Activated CD4-positive, alpha-beta T cell treated with anti-CD3 and anti-CD28 coated beads, Interleukin-2, amount 10 ng/mL, durations not matched to agents 7 days and 5 days (primary cell): ENCODE data around the gene NAP1L4. TPM values are rescaled to one million over a fixed set of nuclear protein-coding genes. Genes with fewer than 3 reads are reported as not detected.

Experiments
- CTCF ChIA-PET: fragments of 350-600 bp; sonication (Branson Sonifier 250); formaldehyde crosslinking; loops from one replicate; lab custom pipeline; 2021; ENCODE audit warnings: antibody characterized with exemption; lab: Charles Lee
- POLR2A ChIA-PET: fragments of 350-600 bp; sonication (Branson Sonifier 250); formaldehyde crosslinking; loops from one replicate; lab custom pipeline; 2021; ENCODE audit warnings: antibody characterized with exemption; lab: Charles Lee
- DNase-seq: peaks from one replicate; pipeline ENCODE4 v3.0.0-alpha.2; 2020
- H3K27ac Mint-ChIP-seq: one replicate; pipeline ENCODE4 v1.8.0; 2021; ENCODE audit warnings: mild to moderate bottlenecking, moderate library complexity, mixed read lengths
- H3K27me3 Mint-ChIP-seq: one replicate; pipeline ENCODE4 v1.8.0; 2021; ENCODE audit warnings: mixed read lengths
- H3K36me3 Mint-ChIP-seq: one replicate; pipeline ENCODE4 v1.8.0; 2021; ENCODE audit warnings: low read depth, mixed read lengths
- H3K4me1 Mint-ChIP-seq: one replicate; pipeline ENCODE4 v1.8.0; 2021; ENCODE audit warnings: mixed read lengths
- H3K4me3 Mint-ChIP-seq: one replicate; pipeline ENCODE4 v1.8.0; 2021; ENCODE audit warnings: mild to moderate bottlenecking, moderate library complexity, mixed read lengths
- H3K9me3 Mint-ChIP-seq: one replicate; pipeline ENCODE4 v1.8.0; 2021; ENCODE audit warnings: mixed read lengths
- total RNA-seq, 2 experiments: library from RNA; stranded (reverse); gene quantifications; one replicate each; pipeline ENCODE4 v1.2.3, GENCODE V29; 2021

NAP1L4 gene
- total RNA-seq, 2 experiments from 2014 or later: 354 to 367 TPM

- POLR2A ChIA-PET: no interaction called here
- no peak overlapping the region for H3K27ac Mint-ChIP-seq
- H3K4me3 Mint-ChIP-seq: no peak overlapping the region
- CTCF ChIA-PET: interaction anchor here (2.2 kb wide), 1 partner anchor 11 kb away, joined by 8 read pairs; no protein-coding TSS in a partner anchor
- peaks cover 5% of the 10 kb centered on the region for H3K27me3 Mint-ChIP-seq
- DNase-seq: no peak
- peaks cover 25% of the 10 kb centered on the region for H3K4me1 Mint-ChIP-seq
- H3K9me3 Mint-ChIP-seq: peaks cover 21% of the 10 kb centered on the region
- H3K36me3 Mint-ChIP-seq: peaks cover 22% of the 10 kb centered on the region
These were observed 57.4 kb downstream of the NAP1L4 start for GRCh38 chr11:2934611-2935239.

GRCh38 chr11:2934021-2934550, 58.0 kb downstream of the NAP1L4 start:
- no peak overlapping the region for H3K4me3 Mint-ChIP-seq
- H3K27ac Mint-ChIP-seq: peak overlapping the region; percentile 19
- DNase-seq: no peak
- H3K27me3 Mint-ChIP-seq: peaks cover 6% of the 10 kb centered on the region
- H3K4me1 Mint-ChIP-seq: peaks cover 26% of the 10 kb centered on the region
- H3K36me3 Mint-ChIP-seq: peaks cover 19% of the 10 kb centered on the region
- peaks cover 18% of the 10 kb centered on the region for H3K9me3 Mint-ChIP-seq
- ChIA-PET CTCF (interaction anchor here (0.8 to 2.2 kb wide), 6 partner anchors 10 to 401 kb away, joined by 3 to 8 read pairs (median 4); no protein-coding TSS in a partner anchor), POLR2A (no interaction called here)

GRCh38 chr11:2933375-2934020, 58.6 kb downstream of the NAP1L4 start:
- Mint-ChIP-seq H3K36me3 (peaks cover 14% of the 10 kb centered on the region), H3K27ac (peak overlapping the region; percentile 19), H3K27me3 (peaks cover 9% of the 10 kb centered on the region), H3K4me1 (peaks cover 27% of the 10 kb centered on the region), H3K4me3 (no peak overlapping the region), H3K9me3 (peaks cover 14% of the 10 kb centered on the region)
- POLR2A ChIA-PET: no interaction called here
- DNase-seq: peak; percentile 64
- CTCF ChIA-PET: interaction anchor here (0.8 to 2.2 kb wide), 8 partner anchors 10 to 401 kb away, joined by 3 to 8 read pairs (median 4); no protein-coding TSS in a partner anchor

GRCh38 chr11:2932850-2933251, 59.3 kb downstream of the NAP1L4 start:
- Mint-ChIP-seq H3K4me3 (no peak overlapping the region), H3K4me1 (peaks cover 33% of the 10 kb centered on the region), H3K36me3 (peaks cover 8% of the 10 kb centered on the region), H3K27me3 (peaks cover 15% of the 10 kb centered on the region), H3K9me3 (peaks cover 8% of the 10 kb centered on the region), H3K27ac (peak overlapping the region; percentile 9)
- DNase-seq: no peak
- CTCF ChIA-PET: interaction anchor here (0.9 to 1.6 kb wide), 7 partner anchors 9 to 401 kb away, joined by 3 to 8 read pairs (median 4); no protein-coding TSS in a partner anchor
- POLR2A ChIA-PET: no interaction called here

GRCh38 chr11:2931771-2932738, 60.1 kb downstream of the NAP1L4 start:
- no peak for DNase-seq
- CTCF ChIA-PET: interaction anchor here (1.1 to 2.8 kb wide), 6 partner anchors 10 to 400 kb away, joined by 3 to 15 read pairs (median 6); no protein-coding TSS in a partner anchor
- Mint-ChIP-seq H3K4me1 (peaks cover 36% of the 10 kb centered on the region), H3K4me3 (no peak overlapping the region), H3K27ac (peak overlapping the region; percentile 14), H3K9me3 (peaks cover 2% of the 10 kb centered on the region), H3K36me3 (peaks cover 2% of the 10 kb centered on the region), H3K27me3 (peaks cover 22% of the 10 kb centered on the region)
- POLR2A ChIA-PET: no interaction called here

- peaks cover 29% of the 10 kb centered on the region for H3K27me3 Mint-ChIP-seq
- H3K9me3 Mint-ChIP-seq: peaks cover under 1% of the 10 kb centered on the region
- POLR2A ChIA-PET: no interaction called here
- no peak overlapping the region for H3K4me3 Mint-ChIP-seq
- H3K4me1 Mint-ChIP-seq: peaks cover 36% of the 10 kb centered on the region
- H3K27ac Mint-ChIP-seq: no peak overlapping the region
- H3K36me3 Mint-ChIP-seq: no peaks in the 10 kb centered on the region
- CTCF ChIA-PET: interaction anchor here (1.1 to 2.8 kb wide), 4 partner anchors 11 to 399 kb away, joined by 3 to 15 read pairs (median 6); no protein-coding TSS in a partner anchor
- DNase-seq: no peak
These were observed 60.7 kb downstream of the NAP1L4 start for GRCh38 chr11:2931420-2931746.

GRCh38 chr11:2930704-2931419, 61.3 kb downstream of the NAP1L4 start:
- Mint-ChIP-seq H3K27ac (no peak overlapping the region), H3K36me3 (no peaks in the 10 kb centered on the region), H3K4me1 (peaks cover 36% of the 10 kb centered on the region), H3K27me3 (peaks cover 30% of the 10 kb centered on the region), H3K4me3 (peak overlapping the region; percentile 53), H3K9me3 (peaks cover 2% of the 10 kb centered on the region)
- ChIA-PET CTCF (interaction anchor here (0.7 to 2.8 kb wide), 17 partner anchors 9 to 399 kb away, joined by 3 to 15 read pairs (median 5); a partner anchor contains a TSS), POLR2A (no interaction called here)
- DNase-seq: peak; percentile 50

GRCh38 chr11:2929950-2930703, 62.0 kb downstream of the NAP1L4 start:
- CTCF ChIA-PET: interaction anchor here (0.7 to 2.8 kb wide), 21 partner anchors 10 to 530 kb away, joined by 3 to 15 read pairs (median 4); partner anchors contain the start of gene TSSC4
- POLR2A ChIA-PET: interaction anchor here (0.6 to 0.7 kb wide), 2 partner anchors 27 to 32 kb away, joined by 3 to 7 read pairs; no protein-coding TSS in a partner anchor
- Mint-ChIP-seq H3K27ac (peak overlapping the region; percentile 14), H3K9me3 (peaks cover 2% of the 10 kb centered on the region), H3K36me3 (no peaks in the 10 kb centered on the region), H3K4me3 (peak overlapping the region; percentile 57), H3K27me3 (peaks cover 30% of the 10 kb centered on the region), H3K4me1 (peaks cover 36% of the 10 kb centered on the region)
- peak; percentile 34 for DNase-seq

- H3K36me3 Mint-ChIP-seq: no peaks in the 10 kb centered on the region
- peaks cover 36% of the 10 kb centered on the region for H3K4me1 Mint-ChIP-seq
- H3K4me3 Mint-ChIP-seq: peak overlapping the region; percentile 57
- POLR2A ChIA-PET: interaction anchor here (0.6 to 0.7 kb wide), 2 partner anchors 26 to 31 kb away, joined by 3 to 7 read pairs; no protein-coding TSS in a partner anchor
- CTCF ChIA-PET: interaction anchor here (1.0 to 2.8 kb wide), 18 partner anchors 9 to 529 kb away, joined by 3 to 15 read pairs (median 5); partner anchors contain the start of gene TSSC4
- H3K9me3 Mint-ChIP-seq: peaks cover 2% of the 10 kb centered on the region
- DNase-seq: peak; percentile 22
- H3K27ac Mint-ChIP-seq: no peak overlapping the region
- H3K27me3 Mint-ChIP-seq: peaks cover 30% of the 10 kb centered on the region
These were observed 62.6 kb downstream of the NAP1L4 start for GRCh38 chr11:2929531-2929949.

- ChIA-PET CTCF (interaction anchor here (1.0 to 2.8 kb wide), 12 partner anchors 14 to 528 kb away, joined by 3 to 15 read pairs (median 5); partner anchors contain the start of gene TSSC4), POLR2A (no interaction called here)
- Mint-ChIP-seq H3K27me3 (peaks cover 30% of the 10 kb centered on the region), H3K4me3 (peak within 1 kb of the TSS; percentile 63), H3K27ac (peak within 1 kb of the TSS; percentile 76), H3K4me1 (peaks cover 34% of the 10 kb centered on the region), H3K9me3 (peaks cover 2% of the 10 kb centered on the region), H3K36me3 (no peaks in the 10 kb centered on the region)
- peak; percentile 65 for DNase-seq
These were observed 63.3 kb downstream of the NAP1L4 start, which contains the start of gene PHLDA2 for GRCh38 chr11:2928605-2929530. Gene PHLDA2, minus strand, starts transcription at chr11:2929420. Its CDS starts 56 bp downstream, at chr11:2929364.
